ENCODE results near the gene PLCE1. TPM values are rescaled to one million over a fixed set of nuclear protein-coding genes. Genes with fewer than 3 reads are reported as not detected.
A peak's percentile ranks its signal among the peaks of the same experiment; 100 is the strongest.
"Not testable (repeated sequence)": the region's sequence is repeated elsewhere in the genome, so short reads cannot be mapped to it uniquely, and the experiment has no call there.

Gene PLCE1
- total RNA-seq, 1 donor = 6.2 TPM

GRCh38 chr10:93951905-93952304 lies 41.8 kb upstream of the PLCE1 start:
- H3K79me2 ChIP-seq (ENCODE audit: insufficient read depth, low read length) = no peaks in the 10 kb centered on the region
- H3K27ac ChIP-seq (ENCODE audit: low read depth, low read length) = no peak overlapping the region
- no peaks in the 10 kb centered on the region for H4K20me1 ChIP-seq (ENCODE audit: insufficient read depth, low read length)
- DNase-seq (ENCODE audit: insufficient read length, low spot score, missing footprints) = no peak
- no peaks in the 10 kb centered on the region for H3K36me3 ChIP-seq (ENCODE audit: insufficient read depth, low read length)
- H3K4me1 ChIP-seq (ENCODE audit: insufficient read depth, low read length) = peaks cover 13% of the 10 kb centered on the region
- TF ChIP-seq CTCF (IDR thresholded peaks at IDR 0.05; ENCODE audit: extremely low read depth, low read depth, low read length) = no peak
- H3K27me3 ChIP-seq (ENCODE audit: insufficient read depth, low read length) = no peaks in the 10 kb centered on the region
- H3K9me3 ChIP-seq (ENCODE audit: low read depth, low read length) = no peaks in the 10 kb centered on the region
- no peak overlapping the region for H2AFZ ChIP-seq (ENCODE audit: low read length)
- H3K4me2 ChIP-seq (ENCODE audit: insufficient read depth, low read length) = no peak overlapping the region
- no peak overlapping the region for H3K4me3 ChIP-seq (ENCODE audit: insufficient read depth, low read length)

GRCh38 chr10:93954299-93954698 lies 39.4 kb upstream of the PLCE1 start:
- Histone ChIP-seq H3K4me1 (ENCODE audit: insufficient read depth, low read length) (peaks cover 5% of the 10 kb centered on the region), H3K4me3 (ENCODE audit: insufficient read depth, low read length) (no peak overlapping the region), H3K79me2 (ENCODE audit: insufficient read depth, low read length) (no peaks in the 10 kb centered on the region), H3K9me3 (ENCODE audit: low read depth, low read length) (no peaks in the 10 kb centered on the region), H3K27ac (ENCODE audit: low read depth, low read length) (peak overlapping the region; percentile 18), H3K36me3 (ENCODE audit: insufficient read depth, low read length) (no peaks in the 10 kb centered on the region), H4K20me1 (ENCODE audit: insufficient read depth, low read length) (no peaks in the 10 kb centered on the region), H3K4me2 (ENCODE audit: insufficient read depth, low read length) (no peak overlapping the region), H3K27me3 (ENCODE audit: insufficient read depth, low read length) (no peaks in the 10 kb centered on the region), H2AFZ (ENCODE audit: low read length) (no peak overlapping the region)
- no peak for TF ChIP-seq CTCF (IDR thresholded peaks at IDR 0.05; ENCODE audit: extremely low read depth, low read depth, low read length)
- no peak for DNase-seq (ENCODE audit: insufficient read length, low spot score, missing footprints)

- Histone ChIP-seq H3K9me3 (ENCODE audit: low read depth, low read length) (no peaks in the 10 kb centered on the region), H4K20me1 (ENCODE audit: insufficient read depth, low read length) (no peaks in the 10 kb centered on the region), H3K4me3 (ENCODE audit: insufficient read depth, low read length) (no peak overlapping the region), H3K4me1 (ENCODE audit: insufficient read depth, low read length) (peaks cover 5% of the 10 kb centered on the region), H3K27me3 (ENCODE audit: insufficient read depth, low read length) (no peaks in the 10 kb centered on the region), H2AFZ (ENCODE audit: low read length) (no peak overlapping the region), H3K27ac (ENCODE audit: low read depth, low read length) (peak overlapping the region; percentile 30), H3K36me3 (ENCODE audit: insufficient read depth, low read length) (no peaks in the 10 kb centered on the region), H3K4me2 (ENCODE audit: insufficient read depth, low read length) (peak overlapping the region; percentile 54), H3K79me2 (ENCODE audit: insufficient read depth, low read length) (no peaks in the 10 kb centered on the region)
- DNase-seq (ENCODE audit: insufficient read length, low spot score, missing footprints) = no peak
- TF ChIP-seq CTCF (IDR thresholded peaks at IDR 0.05; ENCODE audit: extremely low read depth, low read depth, low read length) = no peak
Measured at GRCh38 chr10:93954726-93955363, 38.9 kb upstream of the PLCE1 start.

GRCh38 chr10:93958834-93959233 lies 34.9 kb upstream of the PLCE1 start:
- no peaks in the 10 kb centered on the region for H3K27me3 ChIP-seq (ENCODE audit: insufficient read depth, low read length)
- H3K4me3 ChIP-seq (ENCODE audit: insufficient read depth, low read length) = no peak overlapping the region
- H3K27ac ChIP-seq (ENCODE audit: low read depth, low read length) = no peak overlapping the region
- no peak overlapping the region for H3K4me2 ChIP-seq (ENCODE audit: insufficient read depth, low read length)
- H2AFZ ChIP-seq (ENCODE audit: low read length) = no peak overlapping the region
- no peaks in the 10 kb centered on the region for H3K36me3 ChIP-seq (ENCODE audit: insufficient read depth, low read length)
- H4K20me1 ChIP-seq (ENCODE audit: insufficient read depth, low read length) = no peaks in the 10 kb centered on the region
- H3K4me1 ChIP-seq (ENCODE audit: insufficient read depth, low read length) = peaks cover 5% of the 10 kb centered on the region
- no peak for TF ChIP-seq CTCF (IDR thresholded peaks at IDR 0.05; ENCODE audit: extremely low read depth, low read depth, low read length)
- no peak for DNase-seq (ENCODE audit: insufficient read length, low spot score, missing footprints)
- no peaks in the 10 kb centered on the region for H3K79me2 ChIP-seq (ENCODE audit: insufficient read depth, low read length)
- no peaks in the 10 kb centered on the region for H3K9me3 ChIP-seq (ENCODE audit: low read depth, low read length)

- not testable (repeated sequence) for DNase-seq (ENCODE audit: insufficient read length, low spot score, missing footprints); H3K27ac ChIP-seq (ENCODE audit: low read depth, low read length); H3K36me3 ChIP-seq (ENCODE audit: insufficient read depth, low read length); H3K4me2 ChIP-seq (ENCODE audit: insufficient read depth, low read length); H3K9me3 ChIP-seq (ENCODE audit: low read depth, low read length); H4K20me1 ChIP-seq (ENCODE audit: insufficient read depth, low read length); H3K79me2 ChIP-seq (ENCODE audit: insufficient read depth, low read length); H3K27me3 ChIP-seq (ENCODE audit: insufficient read depth, low read length); H3K4me1 ChIP-seq (ENCODE audit: insufficient read depth, low read length); H3K4me3 ChIP-seq (ENCODE audit: insufficient read depth, low read length); H2AFZ ChIP-seq (ENCODE audit: low read length)
Measured at GRCh38 chr10:93960988-93961387, 32.7 kb upstream of the PLCE1 start.

All from osteoblast (primary cell).